A673 (cell line): ENCODE results near the gene JMJD6.

ENCODE experiments used
- CTCF ChIP-seq: fragments of 300-800, 200-600 bp; sonication (generic); conservative IDR thresholded peaks from 2 replicates; pipeline ENCODE4 v1.5.1; 2017; ENCODE audit warnings: low read depth, mild to moderate bottlenecking, antibody characterized with exemption, low read length, moderate library complexity, mixed read lengths
- EZH2 ChIP-seq: fragments of 200-600 bp; sonication (generic); IDR thresholded peaks from 2 replicates; pipeline ENCODE4 v1.6.1; 2017; ENCODE audit warnings: borderline replicate concordance, low read depth, mild to moderate bottlenecking, mixed read lengths, antibody characterized with exemption, low read length; ENCODE audit not compliant: poor library complexity, severe bottlenecking

GRCh38 chr17:76690596-76691280 is 35.7 kb downstream of the JMJD6 start:
- TF ChIP-seq CTCF = no peak
- no peak for TF ChIP-seq EZH2
